SW 1271 (cell line): ENCODE results near the gene NR5A2.
A peak's percentile ranks its signal among the peaks of the same experiment; 100 is the strongest.

Experiments
- DNase-seq, 2 experiments: peaks; one replicate each; lab custom pipeline; 2025; lab: John Stamatoyannopoulos, UW

Gene NR5A2

GRCh38 chr1:200205216-200205995 is 177.9 kb downstream of the NR5A2 start:
- DNase-seq = no peak

GRCh38 chr1:200206340-200206739 is 178.8 kb downstream of the NR5A2 start:
- DNase-seq = peak in 1 of 2 experiments; percentile 0

GRCh38 chr1:200206761-200207160 is 179.3 kb downstream of the NR5A2 start:
- no peak for DNase-seq

- DNase-seq = no peak
Observed at GRCh38 chr1:200207711-200208126, 180.2 kb downstream of the NR5A2 start.

DNA sequence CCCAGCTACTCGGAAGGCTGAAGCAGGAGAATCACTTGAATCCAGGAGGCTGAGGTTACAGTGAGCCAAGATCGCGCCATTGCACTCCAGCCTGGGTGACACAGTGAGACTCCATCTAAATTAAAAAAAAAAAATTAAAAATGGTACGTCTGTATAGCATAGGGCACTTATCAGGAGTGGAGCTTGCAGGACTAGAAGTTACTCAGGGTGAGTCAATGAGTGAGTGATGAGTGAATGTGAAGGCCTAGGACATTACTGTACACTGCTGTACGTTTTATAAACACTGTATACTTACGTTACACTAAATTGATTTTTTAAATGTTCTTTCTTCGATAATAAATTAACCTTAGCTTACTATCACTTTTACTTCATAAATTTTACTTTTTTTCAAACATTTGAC is 183.6 kb downstream of the NR5A2 start:
- DNase-seq = no peak

GRCh38 chr1:200213392-200213791 is 185.9 kb downstream of the NR5A2 start:
- DNase-seq = no peak

- no peak for DNase-seq
Observed at GRCh38 chr1:200213921-200214320, 186.4 kb downstream of the NR5A2 start.

GRCh38 chr1:200215350-200215749 is 187.8 kb downstream of the NR5A2 start:
- no peak for DNase-seq

DNA sequence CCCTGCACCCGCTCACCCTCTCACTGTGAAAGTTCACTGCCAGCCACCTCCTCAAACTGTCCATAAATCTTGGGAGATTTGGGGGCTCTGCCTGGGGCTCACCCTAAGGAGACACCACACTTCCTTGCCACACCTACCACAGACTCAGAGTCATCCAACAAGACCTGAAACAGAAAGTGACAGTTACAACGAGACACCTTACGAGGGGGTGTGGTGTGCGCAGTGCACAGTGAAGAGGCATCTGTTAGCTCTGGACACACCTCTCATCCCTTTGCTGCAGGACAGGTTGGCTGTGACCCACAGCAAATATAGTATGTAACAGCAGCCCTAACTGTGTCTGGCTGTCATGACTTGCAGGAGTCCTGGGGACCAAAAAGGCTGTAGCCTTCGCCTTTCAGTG is 190.2 kb downstream of the NR5A2 start:
- DNase-seq = no peak

DNA sequence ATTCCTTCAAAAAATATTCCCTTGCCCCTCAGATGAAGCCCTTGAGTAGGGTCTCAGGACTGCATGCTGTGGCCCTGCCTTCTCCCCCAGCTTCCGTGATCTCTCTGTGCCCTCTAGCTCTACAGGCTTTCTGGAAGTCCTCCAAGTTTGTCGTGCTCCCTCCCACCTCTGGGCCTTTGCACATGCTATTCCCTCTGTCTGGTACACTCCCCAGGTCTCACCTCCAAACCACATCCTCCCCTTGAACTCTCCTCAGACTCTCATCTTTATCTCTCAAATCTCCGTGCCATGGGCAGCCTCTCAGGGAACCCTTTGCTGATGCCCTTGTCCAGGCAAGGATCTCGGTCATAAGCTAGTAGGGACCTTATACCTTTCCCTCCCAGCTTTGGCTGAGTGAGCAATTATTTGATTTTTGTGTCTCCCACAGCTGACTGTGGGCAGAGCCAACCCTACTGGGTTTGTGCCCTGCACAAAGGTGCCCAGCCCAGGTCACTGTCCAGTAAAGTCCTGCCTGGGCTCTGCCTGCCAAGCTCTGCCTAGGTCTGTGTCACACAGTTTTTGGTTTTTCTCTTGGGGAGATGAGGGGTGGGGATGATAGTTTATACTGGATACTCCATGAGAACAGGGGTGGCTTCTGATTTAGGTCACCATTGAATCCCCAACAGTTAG is 194.2 kb downstream of the NR5A2 start:
- no peak for DNase-seq

GRCh38 chr1:200223207-200223606 is 195.7 kb downstream of the NR5A2 start:
- no peak for DNase-seq

GRCh38 chr1:200223613-200224012 is 196.1 kb downstream of the NR5A2 start:
- DNase-seq = no peak

GRCh38 chr1:200224315-200224714 is 196.8 kb downstream of the NR5A2 start:
- DNase-seq = no peak

GRCh38 chr1:200226268-200226968 is 198.9 kb downstream of the NR5A2 start:
- no peak for DNase-seq

DNA sequence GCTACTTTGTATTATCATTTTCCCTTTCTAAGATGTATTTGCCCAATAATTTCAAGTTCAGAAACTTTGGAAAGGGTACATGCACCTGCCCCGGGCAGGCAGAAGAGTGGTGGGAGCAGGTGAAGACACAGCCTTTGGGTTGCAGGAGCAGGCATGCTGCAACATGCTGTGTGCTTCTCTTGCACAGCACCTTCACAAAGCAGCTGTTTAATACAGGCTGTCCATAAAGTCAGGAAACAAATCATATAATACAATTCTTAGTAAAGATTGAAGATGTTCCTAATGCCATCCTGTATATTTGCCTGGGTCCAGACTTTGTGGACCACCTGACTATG is 199.4 kb downstream of the NR5A2 start:
- DNase-seq = no peak
